Measurements from ENCODE around the gene STK38.

DNA sequence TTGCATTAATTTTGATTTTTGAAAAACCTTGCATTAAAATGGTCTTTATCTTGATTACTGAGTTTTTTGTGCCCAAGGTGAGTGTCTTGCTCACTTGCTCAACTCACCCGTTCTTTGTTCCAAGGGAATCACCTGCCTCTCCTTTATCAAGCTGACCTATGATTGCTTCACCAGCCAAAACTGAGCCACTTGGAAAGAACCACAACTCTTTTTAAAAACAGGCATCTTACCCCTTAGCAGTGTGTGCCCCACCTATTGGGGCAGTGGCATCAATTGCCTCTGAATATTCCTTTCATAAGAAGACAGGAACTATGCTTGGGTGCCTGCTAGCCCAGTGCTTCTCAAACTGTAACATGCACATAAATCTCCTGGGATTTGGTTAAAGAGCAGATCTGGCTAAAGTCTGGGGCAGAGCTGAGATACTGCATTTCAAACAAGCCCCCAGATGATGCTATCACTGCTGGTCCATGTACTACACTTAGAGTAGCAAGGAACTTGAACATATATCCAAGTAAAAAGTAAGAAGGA lies 3.3 kb upstream of the STK38 start:
- TF ChIP-seq, protein P1, sequence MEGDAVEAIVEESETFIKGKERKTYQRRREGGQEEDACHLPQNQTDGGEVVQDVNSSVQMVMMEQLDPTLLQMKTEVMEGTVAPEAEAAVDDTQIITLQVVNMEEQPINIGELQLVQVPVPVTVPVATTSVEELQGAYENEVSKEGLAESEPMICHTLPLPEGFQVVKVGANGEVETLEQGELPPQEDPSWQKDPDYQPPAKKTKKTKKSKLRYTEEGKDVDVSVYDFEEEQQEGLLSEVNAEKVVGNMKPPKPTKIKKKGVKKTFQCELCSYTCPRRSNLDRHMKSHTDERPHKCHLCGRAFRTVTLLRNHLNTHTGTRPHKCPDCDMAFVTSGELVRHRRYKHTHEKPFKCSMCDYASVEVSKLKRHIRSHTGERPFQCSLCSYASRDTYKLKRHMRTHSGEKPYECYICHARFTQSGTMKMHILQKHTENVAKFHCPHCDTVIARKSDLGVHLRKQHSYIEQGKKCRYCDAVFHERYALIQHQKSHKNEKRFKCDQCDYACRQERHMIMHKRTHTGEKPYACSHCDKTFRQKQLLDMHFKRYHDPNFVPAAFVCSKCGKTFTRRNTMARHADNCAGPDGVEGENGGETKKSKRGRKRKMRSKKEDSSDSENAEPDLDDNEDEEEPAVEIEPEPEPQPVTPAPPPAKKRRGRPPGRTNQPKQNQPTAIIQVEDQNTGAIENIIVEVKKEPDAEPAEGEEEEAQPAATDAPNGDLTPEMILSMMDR (IDR thresholded peaks at IDR 0.05; ENCODE audit: borderline replicate concordance, extremely low read depth, low read length, poor library complexity, severe bottlenecking) = no peak
- no peak for TF ChIP-seq EZH2 (IDR thresholded peaks at IDR 0.05; ENCODE audit: borderline replicate concordance, low read depth, low read length, severe bottlenecking)
